ENCODE results near the gene ATP4A.

ATP4A gene

DNA sequence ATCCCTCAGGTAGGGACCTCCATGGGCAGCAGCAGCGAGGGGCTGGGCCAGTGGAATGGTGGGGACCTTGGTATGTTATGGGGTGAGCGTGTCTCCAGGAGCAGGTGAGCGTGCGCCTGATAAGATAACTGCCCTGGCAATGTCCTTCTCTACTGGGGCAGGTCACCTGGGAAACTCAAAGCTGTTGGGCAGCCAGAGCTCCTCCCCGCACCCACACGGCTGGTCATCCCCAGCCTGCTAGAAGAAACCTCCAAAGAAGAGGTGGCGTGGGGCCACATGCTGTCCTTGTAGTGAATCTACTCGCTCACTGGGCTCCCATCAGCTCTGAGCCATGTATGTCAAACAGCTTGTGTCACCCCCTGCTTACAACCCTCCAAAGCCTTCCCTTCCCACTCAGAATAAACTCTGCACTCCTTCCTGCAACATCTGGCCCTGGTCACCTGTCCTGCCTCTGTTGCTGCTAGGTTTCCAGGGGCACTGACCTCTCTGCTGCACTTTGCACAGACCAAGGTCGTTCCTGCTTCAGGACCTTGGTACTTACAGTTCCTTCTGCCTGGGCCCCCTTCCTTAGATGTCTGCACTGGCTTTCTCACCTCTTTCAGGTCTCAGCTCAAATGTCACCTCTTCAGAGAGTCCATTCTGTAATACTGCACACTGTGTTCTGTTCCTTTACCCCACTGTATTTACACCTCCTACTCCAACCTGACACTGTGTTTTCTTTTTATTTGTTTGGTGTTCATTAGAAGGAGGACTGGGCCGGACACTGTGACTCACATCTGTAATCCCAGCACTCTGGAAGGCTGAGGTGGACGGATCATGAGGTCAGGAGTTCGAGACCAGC lies 1.8 kb upstream of the ATP4A start:
- DNase-seq (ENCODE audit: low read depth): no peak

DNA sequence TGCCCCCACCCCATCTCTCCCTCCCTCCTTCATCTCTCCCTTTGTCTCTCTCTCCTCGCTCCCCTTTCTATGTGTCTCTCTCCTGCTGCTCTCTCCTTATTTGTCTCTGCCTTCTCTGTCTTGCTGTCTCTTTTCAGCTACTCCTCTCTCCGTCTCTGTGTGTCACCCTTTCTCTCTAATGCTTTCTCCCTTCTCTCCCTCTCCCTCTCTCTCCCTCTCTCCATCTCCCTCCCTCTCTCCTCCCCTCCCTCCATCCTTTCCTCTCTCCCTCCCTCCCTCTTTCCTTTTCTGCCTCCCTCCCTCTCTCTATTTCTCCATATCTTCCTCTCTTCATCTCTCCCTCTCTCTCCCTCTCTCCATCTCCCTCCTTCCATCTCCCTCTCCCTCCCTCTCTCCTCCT lies 682 bp downstream of the ATP4A start:
- DNase-seq (ENCODE audit: low read depth): no peak

DNA sequence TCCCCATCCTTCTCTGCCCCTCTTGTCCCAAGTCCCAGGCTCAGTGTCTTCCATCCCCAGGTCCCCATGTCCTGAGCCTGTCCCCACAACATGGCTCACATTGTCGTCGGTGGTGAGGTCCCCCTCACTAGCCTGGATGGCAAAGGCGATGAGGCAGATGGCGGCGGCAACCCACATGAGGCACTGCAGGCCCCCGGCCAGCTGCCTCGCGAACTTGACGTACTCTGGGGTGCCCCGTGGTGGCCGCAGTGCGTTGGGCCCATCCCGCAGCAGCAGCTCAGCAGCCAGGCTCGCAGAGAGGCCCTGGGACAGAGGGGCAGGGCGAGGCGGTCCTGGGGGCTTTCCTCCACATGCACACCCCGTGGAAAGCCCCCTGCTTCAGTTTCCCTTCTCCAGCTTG lies 1.1 kb downstream of the ATP4A start:
- no peak for DNase-seq (ENCODE audit: low read depth)

DNA sequence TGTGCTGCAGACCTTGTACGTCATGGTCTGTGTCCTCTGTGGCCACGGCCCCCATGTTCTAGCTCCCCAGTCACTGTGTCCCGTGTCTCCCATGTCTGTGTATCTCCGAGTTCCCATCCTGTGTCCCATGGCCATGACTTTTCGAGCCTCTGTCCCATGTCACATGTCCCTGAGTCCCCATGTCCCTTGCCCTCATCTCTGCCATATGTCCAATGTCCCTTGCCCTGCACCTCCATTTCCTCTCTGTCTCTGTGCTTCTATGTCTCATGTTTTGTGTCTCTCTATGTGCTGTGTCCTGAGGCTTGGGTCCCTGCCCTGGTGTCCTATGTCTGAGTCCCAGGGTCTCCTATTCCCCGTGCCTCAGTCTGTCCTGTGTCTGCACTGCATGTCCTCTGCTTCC lies 2.0 kb downstream of the ATP4A start:
- DNase-seq (ENCODE audit: low read depth): no peak

DNA sequence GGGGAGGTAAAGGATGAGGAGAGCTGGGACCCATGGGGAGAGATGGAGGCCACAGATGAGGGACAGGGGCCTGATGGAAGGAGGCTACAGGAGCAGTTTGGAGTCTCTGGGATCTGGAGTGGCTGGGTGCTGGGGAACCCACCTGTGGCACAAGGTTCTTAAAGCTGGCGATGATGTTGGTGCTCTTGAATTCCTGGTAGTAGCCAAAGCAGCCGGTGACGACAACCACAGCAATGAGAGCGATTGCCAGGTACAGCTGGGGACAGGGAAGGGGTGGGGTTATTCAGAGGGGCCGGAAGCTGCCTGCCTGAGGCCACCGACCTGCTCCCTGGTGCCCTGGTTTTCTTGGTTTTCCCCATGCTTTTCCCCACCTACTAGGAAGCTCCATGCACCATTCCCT lies 2.8 kb downstream of the ATP4A start:
- DNase-seq (ENCODE audit: low read depth): no peak

DNA sequence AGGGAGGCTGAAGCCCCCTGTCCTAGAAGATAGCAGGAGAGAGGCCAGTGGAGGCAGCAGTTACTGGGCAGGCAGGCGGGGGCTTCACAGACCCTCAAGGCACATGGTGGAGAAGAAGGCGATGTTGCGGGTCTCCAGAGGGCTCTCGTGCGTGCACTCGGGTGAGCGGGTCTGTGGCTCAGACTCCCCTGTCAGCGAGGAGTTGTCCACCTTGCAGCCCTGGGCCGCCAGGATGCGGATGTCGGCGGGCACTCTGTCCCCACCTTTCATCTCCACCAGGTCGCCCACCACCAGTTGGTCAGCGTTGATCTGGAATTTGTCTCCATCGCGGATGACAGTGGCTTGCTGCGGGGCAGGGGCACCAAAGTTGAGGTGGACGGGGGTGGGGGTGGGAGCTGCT lies 3.2 kb downstream of the ATP4A start:
- no peak for DNase-seq (ENCODE audit: low read depth)

DNA sequence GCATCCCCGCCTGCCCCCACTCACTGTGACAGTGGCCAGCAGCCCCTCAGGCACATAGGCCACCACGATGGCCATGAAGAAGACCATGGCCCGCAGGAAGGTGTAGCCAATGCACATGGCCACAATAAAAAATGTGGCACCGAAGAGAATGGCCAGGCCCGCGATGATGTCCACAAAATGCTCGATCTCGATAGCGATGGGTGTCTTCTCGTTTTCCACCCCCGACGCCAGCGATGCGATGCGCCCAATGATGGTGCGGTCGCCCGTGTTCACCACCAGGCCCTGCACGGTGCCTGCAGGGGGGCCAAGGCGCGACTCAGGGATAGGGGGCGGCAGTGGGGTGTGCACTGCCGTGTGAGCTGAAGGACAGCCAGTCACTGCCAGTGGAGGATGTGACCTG lies 3.7 kb downstream of the ATP4A start:
- no peak for DNase-seq (ENCODE audit: low read depth)

DNA sequence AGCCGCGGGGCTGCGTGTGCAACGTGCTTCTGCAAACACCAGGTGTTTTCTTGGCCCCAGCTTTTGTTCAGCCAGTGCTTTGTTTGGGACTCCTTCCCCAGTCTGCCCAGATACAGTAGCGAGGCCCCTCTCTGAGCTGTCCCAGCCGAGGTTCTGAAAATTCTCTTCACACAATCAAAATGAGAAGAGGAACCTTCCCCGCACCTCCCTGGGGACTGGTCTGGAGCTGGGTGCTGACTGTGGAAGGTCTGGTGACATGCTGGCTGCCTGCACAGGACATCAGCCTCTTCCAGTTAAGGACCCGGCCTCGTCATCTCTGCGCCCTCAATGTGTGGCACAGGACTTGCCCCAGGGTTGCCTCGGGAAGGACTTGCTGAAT lies 4.2 kb downstream of the ATP4A start:
- DNase-seq (ENCODE audit: low read depth): no peak

DNA sequence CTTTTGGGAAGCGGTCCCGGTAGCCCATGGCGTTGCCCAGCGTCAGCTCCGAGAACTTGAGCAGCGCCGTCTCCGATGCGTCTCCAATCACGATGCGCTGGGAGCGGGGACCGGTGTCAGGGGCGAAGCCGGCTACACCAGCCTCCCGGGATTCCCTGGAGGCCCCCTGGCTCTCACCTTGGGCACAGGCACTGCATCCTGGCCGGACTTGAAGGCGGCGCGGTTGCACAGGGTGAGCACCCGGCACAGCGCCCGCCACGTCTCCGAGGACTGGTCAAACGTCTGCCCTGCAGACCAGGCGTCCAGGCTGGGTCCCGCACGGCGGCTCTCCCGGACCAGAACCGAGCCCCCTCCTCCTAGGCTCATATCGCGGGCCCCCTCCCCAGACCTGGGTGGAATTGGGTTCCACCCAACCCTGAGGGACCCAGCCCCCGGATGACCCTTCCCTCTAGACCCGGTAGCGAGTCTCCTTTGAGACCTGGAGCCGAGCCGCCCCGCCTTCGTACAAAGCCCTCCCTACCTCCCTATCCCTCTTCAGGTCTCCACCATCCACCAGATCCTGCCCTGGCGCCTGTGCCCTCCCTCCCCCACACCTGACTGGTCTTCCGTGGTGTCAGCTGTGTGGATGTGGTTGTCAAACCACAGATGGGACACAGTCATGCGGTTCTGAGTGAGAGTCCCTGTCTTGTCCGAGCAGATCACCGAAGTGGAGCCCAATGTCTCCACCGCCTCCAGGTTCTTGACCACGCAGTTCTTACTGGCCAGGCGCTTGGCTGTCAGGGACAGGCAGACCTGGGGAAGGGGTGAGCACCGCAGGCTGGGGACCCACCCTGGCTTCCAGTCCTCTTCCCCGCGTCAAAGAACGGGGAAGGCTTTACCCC lies 4.8 kb downstream of the ATP4A start:
- no peak for DNase-seq (ENCODE audit: low read depth)

DNA sequence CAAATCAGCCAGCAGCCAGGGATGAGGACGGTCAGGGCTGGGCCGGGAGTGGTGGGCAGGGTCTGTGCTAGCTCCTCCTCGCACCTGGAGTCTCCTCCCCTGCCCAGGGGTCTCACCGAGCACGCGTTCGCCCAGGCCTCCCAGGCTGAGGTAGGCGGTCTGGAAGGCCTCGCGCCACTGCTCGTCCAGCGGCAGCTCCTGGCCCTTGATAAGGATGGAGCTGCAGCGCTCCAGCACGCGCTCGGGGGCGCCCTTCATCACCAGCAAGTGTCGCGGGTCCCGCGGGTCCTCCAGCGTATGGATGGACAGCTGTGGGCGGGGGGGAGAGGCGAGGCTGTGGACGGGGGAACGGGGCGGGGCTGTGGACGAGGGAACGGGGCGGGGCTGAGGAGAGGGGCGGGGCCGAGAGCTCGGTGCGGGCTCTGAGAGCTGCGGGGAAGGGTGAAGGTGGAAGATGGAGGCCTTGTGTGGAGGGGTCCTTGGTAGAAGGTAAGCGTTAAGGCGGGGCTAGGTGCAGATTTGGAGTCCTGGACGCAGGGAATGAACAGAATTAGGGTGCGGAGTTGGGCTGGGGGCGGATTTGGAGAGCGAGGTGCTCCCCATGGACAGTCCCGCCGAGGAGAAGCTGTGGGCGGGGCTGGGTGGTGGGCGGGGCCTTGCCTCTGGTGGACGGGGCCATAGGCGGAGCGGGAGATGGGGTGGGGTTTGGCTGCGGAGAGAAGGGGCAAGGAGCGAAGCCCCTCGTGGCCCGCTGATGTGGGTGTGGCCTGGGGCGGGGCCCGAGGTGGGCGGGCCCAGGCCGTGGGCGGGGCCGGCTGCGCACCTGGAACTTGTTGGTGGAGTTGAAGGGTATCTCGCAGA lies 5.7 kb downstream of the ATP4A start:
- DNase-seq (ENCODE audit: low read depth): no peak

DNA sequence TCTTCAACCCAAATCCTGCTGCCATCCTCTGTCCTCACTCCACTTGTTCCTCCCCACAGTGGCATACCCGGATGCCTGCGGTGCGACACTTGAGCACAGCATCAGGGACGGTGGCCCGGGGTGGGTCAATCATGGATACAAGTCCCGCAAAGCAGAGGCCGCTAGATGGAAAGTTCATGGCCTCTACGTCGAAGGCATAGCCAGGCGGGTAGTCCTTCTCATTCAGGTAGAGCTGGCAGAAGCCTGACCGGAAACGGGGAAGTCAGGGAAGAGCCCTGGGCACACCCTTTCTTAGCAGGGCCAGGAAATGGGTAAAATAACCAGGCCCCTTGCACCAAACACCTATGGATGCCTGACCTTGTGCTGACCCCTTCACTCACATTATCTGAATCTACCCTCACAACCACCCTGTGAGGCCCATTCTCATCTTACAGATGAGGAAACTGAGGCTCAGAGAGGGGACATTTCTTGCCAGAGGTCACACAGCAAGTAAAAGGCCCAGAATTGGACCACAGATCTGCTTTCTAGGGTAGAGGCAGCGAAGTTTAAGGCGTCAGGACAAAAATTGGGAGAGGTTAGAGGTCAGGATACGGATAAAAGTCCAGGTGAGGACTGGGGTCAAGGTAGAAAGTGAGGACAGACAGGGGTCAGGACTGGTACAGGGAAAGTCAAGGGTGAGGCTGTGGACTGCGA lies 6.5 kb downstream of the ATP4A start:
- no peak for DNase-seq (ENCODE audit: low read depth)

DNA sequence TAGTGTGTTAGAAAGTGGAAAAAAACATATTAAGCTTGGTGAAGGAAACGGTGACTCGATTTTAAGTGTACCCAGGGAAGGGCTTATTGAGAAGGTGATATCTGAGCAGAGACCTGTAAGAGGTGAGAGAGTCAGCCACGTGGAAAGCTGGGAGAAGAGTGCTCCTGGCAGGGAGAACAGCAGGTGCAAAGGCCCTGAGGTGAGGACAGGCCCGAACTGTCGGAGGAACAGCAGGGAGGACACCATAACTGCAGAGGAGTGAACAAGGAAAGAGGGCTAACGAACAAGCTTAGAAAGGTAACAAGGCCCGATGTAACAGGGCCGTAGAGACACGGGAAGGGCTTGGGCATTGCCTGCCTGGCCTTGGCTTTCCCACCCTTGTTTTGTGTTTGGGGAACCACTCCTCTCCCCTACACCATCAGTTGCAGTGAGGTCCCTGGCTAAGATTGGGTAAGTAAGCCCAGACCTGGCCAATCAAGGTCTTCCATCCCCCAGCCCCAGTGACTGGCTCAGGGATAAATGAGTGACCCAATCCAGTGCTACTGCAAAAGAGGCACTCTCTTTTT lies 7.3 kb downstream of the ATP4A start:
- no peak for DNase-seq (ENCODE audit: low read depth)

DNA sequence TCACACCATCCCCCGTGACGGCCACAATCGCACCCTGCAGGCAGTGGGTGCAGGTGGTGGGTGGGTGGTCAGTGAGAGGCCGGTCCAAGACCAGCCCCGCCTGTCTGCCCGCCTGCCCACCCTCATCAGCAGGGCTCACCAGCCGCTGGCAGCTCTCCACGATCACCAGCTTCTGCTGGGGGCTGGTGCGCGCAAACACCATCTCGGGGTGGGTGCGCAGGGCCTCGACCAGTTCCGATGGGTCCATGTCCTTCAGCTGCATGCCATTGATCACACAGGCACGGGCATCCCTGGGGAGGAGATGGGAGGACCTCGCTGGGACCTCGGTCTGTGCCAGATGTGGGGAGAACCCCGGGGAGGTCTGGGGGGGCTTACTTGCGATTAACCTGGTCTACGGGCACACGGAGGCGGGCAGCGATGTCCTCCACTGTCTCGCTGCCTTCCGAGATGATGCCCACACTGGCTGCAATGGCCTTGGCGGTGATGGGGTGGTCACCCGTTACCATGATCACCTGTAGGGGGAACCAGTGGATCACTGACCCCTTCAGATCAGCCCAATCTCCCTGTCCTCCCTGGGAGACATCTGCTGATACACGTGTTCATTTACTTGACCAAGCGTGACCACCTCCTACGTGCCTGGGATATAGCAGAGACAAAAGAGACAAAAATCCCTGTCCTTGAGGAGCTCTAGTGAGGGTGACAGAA lies 8.0 kb downstream of the ATP4A start:
- no peak for DNase-seq (ENCODE audit: low read depth)

DNA sequence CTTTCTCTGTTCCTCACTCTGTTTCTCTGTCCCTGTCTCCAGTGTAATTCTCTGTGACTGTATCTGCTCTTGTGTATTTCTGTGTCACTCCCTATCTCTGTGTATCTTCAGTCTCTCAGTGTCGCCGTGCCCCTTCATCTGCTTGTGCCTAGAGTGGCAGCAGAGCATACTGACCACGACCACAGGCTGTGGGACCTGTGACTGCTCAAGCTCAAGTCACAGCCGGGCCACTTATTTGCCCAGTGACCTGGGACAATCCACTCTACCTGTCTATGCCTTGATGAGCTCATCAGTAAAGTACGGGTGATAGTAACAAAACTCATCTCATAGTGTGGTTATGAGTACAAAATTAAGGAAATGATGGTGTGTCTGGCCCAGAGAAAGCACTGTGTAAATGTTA lies 9.4 kb downstream of the ATP4A start:
- DNase-seq (ENCODE audit: low read depth): no peak

DNA sequence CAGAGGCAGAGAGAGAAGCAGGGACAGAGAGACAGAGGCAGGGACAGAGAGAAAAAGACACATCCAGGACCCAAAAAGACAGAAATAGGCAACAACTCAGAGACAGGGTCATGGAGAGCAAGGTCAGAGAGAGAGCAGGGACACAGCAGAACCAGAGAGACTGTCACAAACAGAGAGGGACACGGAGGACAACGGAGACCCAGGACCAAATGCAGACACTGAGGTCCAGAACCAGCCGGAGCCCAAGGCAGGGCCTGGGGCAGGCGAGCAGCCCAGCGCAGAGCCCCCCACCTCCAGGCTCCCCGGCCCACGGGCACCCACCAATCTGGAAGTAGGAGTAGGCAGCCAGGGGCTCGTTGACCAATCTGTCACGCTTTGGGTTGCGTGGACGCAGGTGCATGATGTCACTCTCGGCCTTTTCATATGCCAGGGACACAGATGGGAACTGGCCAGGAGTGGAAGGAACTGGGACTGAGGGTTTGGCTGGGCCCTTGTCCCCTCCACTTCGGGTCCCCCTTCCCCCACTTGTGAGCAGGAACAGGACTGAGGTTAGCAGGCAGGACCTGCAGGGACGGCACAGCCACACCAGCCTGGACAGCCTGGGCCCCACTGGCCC lies 10.0 kb downstream of the ATP4A start:
- DNase-seq (ENCODE audit: low read depth): no peak

DNA sequence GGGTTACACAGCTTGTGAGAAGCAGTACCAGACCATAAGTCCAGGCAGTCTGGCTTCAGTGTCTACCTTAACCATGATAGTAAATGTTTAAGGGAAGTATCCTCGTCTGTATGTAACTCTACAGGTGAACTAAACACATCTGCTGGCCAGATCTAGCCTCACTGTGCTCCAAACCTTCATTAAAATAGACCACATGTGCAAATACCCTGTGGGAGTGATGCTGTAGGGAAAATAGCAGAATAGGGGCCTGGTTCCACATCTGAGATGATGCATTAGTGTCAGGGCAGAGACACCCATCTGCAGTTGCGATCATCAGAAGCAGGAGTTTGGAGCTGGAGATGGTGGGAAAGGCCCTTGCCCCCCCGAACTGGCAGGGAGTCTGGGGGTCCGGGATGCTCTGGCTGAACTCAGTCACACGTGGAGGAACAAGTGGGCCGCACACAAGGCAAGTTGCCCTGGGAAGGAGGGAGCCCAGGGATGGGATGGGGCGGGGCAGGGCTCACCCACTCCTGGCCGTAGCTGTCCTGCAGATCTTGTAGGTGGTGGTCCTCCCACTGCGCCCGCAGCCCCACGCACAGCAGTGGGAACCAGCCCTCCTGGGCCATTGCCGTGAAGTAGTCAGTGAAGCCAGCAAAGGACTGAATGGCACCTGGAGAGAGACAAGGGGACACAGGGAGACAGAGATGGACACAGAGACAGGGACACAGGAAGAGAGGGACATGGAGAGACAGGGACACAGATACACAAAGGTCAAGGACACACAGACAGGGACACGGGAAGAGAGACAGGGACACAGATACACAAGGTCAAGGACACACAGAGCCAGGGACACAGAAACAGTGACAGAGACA lies 10.7 kb downstream of the ATP4A start:
- DNase-seq (ENCODE audit: low read depth): no peak

DNA sequence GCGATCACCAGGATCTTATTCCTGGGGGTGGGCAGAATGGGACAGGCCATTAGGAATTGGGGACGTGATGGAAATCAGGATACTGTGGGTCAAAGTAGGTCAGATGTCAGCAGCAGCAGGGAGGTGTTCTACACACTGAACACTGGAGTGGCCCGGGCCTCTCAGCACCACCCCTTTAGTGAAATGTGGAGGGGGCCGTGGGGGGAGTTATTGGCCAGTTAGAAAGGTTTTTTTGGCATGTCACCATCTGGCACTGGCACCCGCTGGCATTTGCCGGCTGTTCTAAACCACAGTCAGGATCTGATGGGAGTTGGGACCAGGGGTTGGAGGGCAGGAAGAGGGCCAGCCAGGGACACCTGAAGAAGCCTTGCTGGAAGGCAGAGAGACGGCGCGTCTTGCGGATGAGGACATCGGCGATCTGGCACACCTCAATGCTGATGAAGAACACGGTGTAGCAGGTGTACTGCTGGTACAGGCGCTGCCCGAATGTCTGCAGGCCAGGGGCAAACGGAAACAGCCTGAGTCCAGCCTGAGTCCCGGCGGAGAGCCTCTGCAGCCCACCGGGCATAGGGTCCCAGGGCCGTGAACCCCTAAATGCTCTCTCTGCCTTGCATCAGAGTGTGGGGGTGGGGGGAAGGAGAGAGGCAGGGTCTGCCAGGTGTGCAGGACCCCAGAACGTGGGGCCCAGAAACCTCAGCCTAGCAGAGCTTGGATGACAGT lies 12.2 kb downstream of the ATP4A start:
- DNase-seq (ENCODE audit: low read depth): no peak

DNA sequence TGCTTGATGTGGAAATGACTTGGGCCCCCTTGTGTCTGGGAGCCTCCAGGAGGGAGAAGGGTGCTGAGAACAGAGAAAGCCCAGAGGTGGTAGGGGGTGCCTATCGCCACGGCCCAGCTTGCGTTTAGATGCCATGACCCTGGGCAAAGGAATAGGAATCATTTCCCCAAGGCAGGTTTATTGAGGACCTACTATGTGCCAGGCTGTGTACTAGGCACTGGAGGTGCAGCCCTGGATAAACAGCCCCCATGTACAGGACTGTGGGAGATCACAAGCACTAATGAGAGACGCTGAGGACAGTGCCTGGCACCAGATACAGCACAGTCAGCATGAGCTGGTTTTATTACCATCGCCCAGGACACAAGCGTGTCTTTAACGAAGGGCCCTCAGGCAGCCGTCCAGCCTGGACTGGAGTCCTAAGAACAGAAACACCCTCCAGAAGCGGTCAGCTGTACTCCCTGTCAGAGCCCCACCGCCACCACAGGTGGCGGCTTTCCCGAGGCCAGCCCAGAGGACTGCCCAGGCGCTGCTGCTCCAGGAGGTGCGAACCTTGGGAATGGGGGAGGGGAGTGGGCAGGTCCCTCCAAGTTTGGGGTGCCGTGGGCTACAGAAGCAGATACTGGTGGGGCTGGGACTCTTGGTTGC lies 13.5 kb downstream of the ATP4A start:
- DNase-seq (ENCODE audit: low read depth): no peak

All from non-pigmented ciliary epithelial cell (primary cell).